Endothelial cell of umbilical vein (primary cell): Measurements from ENCODE around the gene CYP4X1. TPM values are rescaled to one million over a fixed set of nuclear protein-coding genes. Genes with fewer than 3 reads are reported as not detected.

ENCODE experiments used
- BruUV-seq: library from RNA; stranded (reverse); fragments of 400-500 nt; replicated peaks from 2 replicates; lab custom pipeline; 2021; lab: Mats Ljungman, UMichigan
- CTCF ChIA-PET: fragments of 300-600, 350-600 bp; sonication (Branson Sonifier 250); formaldehyde crosslinking; loops from one replicate; lab custom pipeline; 2021; ENCODE audit warnings: antibody characterized with exemption, inconsistent platforms; lab: Charles Lee
- POLR2A ChIA-PET: fragments of 300-600, 350-600 bp; sonication (Branson Sonifier 250); formaldehyde crosslinking; loops from one replicate; lab custom pipeline; 2021; ENCODE audit warnings: antibody characterized with exemption, inconsistent platforms; lab: Charles Lee
- DNase-seq: peaks from one replicate; pipeline ENCODE4 v3.0.0-alpha.2; 2011; ENCODE audit warnings: low read depth, low spot score
- FAIRE-seq: peaks from 2 replicates; lab custom pipeline; 2011; peaks lifted over from hg19 to GRCh38; lab: Jason Lieb, UNC
- H2AFZ ChIP-seq: 2 replicates; pipeline ENCODE4 v1.6.0; 2012; ENCODE audit warnings: low read depth, low read length, control low read depth, inconsistent platforms
- H3K27ac ChIP-seq: 2 replicates; pipeline ENCODE4 v1.5.1; 2011; ENCODE audit warnings: low read depth, mild to moderate bottlenecking, control low read depth, low read length, moderate library complexity; ENCODE audit not compliant: insufficient read depth
- H3K27me3 ChIP-seq, 2 experiments: 2 replicates each; pipeline versions ENCODE4 v1.6.0 to v1.6.1; 2011; ENCODE audit warnings: low read length in 2 of 2, mixed read lengths in 1 of 2; ENCODE audit not compliant: control insufficient read depth in 2 of 2, insufficient read depth in 2 of 2
- H3K36me3 ChIP-seq, 2 experiments: 2 replicates in 1 of 2; 3 replicates in 1 of 2; pipeline ENCODE4 v1.5.1; 2011; ENCODE audit warnings: low read length in 2 of 2, mild to moderate bottlenecking in 1 of 2, moderate library complexity in 1 of 2; ENCODE audit not compliant: control insufficient read depth in 2 of 2, insufficient read depth in 2 of 2; ENCODE audit errors: extremely low read depth in 1 of 2
- H3K4me1 ChIP-seq: 3 replicates; pipeline ENCODE4 v1.5.1; 2011; ENCODE audit warnings: mild to moderate bottlenecking, low read length; ENCODE audit not compliant: control insufficient read depth, insufficient read depth; ENCODE audit errors: extremely low read depth
- H3K4me2 ChIP-seq: 2 replicates; pipeline ENCODE4 v1.6.1; 2011; ENCODE audit warnings: low read length, control low read depth, mixed read lengths; ENCODE audit not compliant: insufficient read depth
- H3K4me3 ChIP-seq, 3 experiments: fragments of 200-600 bp in 1 of 3; sonication (generic), shearing (Covaris generic) in 1 of 3; replicated peaks in 1 of 3; 2 replicates each; pipeline ENCODE4 v1.5.1; 2011 to 2016; ENCODE audit warnings: control low read depth in 3 of 3, low read length in 3 of 3, mild to moderate bottlenecking in 2 of 3, inconsistent platforms in 1 of 3, low read depth in 1 of 3, moderate library complexity in 1 of 3; ENCODE audit not compliant: insufficient read depth in 1 of 3
- H3K79me2 ChIP-seq: 2 replicates; pipeline ENCODE4 v1.6.0; 2012; ENCODE audit warnings: low read length, inconsistent platforms; ENCODE audit not compliant: control insufficient read depth, insufficient read depth
- H3K9ac ChIP-seq: replicated peaks from 2 replicates; pipeline ENCODE3; 2011; ENCODE audit warnings: low read length, control low read depth; ENCODE audit not compliant: insufficient read depth; ENCODE audit errors: extremely low read depth
- H3K9me1 ChIP-seq: replicated peaks from 3 replicates; pipeline ENCODE4 v1.6.0; 2011; ENCODE audit warnings: mild to moderate bottlenecking, low read length; ENCODE audit not compliant: control insufficient read depth, insufficient read depth; ENCODE audit errors: extremely low read depth
- H3K9me3 ChIP-seq: replicated peaks from 2 replicates; pipeline ENCODE4 v1.5.1; 2012; ENCODE audit warnings: low read length, inconsistent platforms; ENCODE audit not compliant: control insufficient read depth, insufficient read depth
- H4K20me1 ChIP-seq: replicated peaks from 2 replicates; pipeline ENCODE3; 2011; ENCODE audit warnings: mild to moderate bottlenecking, low read length; ENCODE audit not compliant: control insufficient read depth, insufficient read depth; ENCODE audit errors: extremely low read depth
- CTCF ChIP-seq, 2 donors: IDR thresholded peaks; 1 replicate in 1 of 2; 2 replicates in 1 of 2; pipeline ENCODE4 v1.5.1; 2011; ENCODE audit warnings: low read length in 2 of 2, mild to moderate bottlenecking in 2 of 2, moderate library complexity in 2 of 2, control low read depth in 1 of 2, inconsistent platforms in 1 of 2, low read depth in 1 of 2; ENCODE audit not compliant: insufficient read depth in 1 of 2; ENCODE audit errors: extremely low read depth in 1 of 2
- EZH2 ChIP-seq: IDR thresholded peaks from 2 replicates; pipeline ENCODE4 v1.6.1; 2012; ENCODE audit warnings: borderline replicate concordance, low read depth, mild to moderate bottlenecking, moderate library complexity, low read length, inconsistent platforms; ENCODE audit not compliant: severe bottlenecking
- FOS ChIP-seq: IDR thresholded peaks from 2 replicates; pipeline ENCODE4 v1.6.1; 2011; ENCODE audit warnings: mild to moderate bottlenecking, low read length, moderate library complexity, borderline replicate concordance; ENCODE audit not compliant: insufficient read depth
- GATA2 ChIP-seq: IDR thresholded peaks from 2 replicates; pipeline ENCODE4 v1.7.0; 2011; ENCODE audit warnings: low read depth, mild to moderate bottlenecking, moderate library complexity, mixed read lengths, low read length; ENCODE audit not compliant: insufficient read length, insufficient read depth
- JUN ChIP-seq: IDR thresholded peaks from 2 replicates; pipeline ENCODE4 v1.6.1; 2011; ENCODE audit warnings: borderline replicate concordance, low read depth; ENCODE audit not compliant: insufficient read length, insufficient read depth
- MAX ChIP-seq: IDR thresholded peaks from 2 replicates; pipeline ENCODE4 v1.6.1; 2011; ENCODE audit not compliant: insufficient read depth, insufficient read length
- MYC ChIP-seq: IDR thresholded peaks from one replicate; pipeline ENCODE4 v1.6.1; 2011; ENCODE audit warnings: mild to moderate bottlenecking, low read depth, low read length
- POLR2A ChIP-seq: IDR thresholded peaks from 2 replicates; pipeline ENCODE4 v1.6.1; 2012; ENCODE audit warnings: low read depth, mild to moderate bottlenecking, control low read depth, low read length
- POLR2AphosphoS5 ChIP-seq: IDR thresholded peaks from 2 replicates; pipeline ENCODE4 v1.6.1; 2012; ENCODE audit warnings: low read depth, mild to moderate bottlenecking, control low read depth, low read length, moderate library complexity; ENCODE audit not compliant: insufficient read depth
- dilution Hi-C: fragments of 300-500 bp; cut with MboI; formaldehyde crosslinking; loops from one replicate; pipeline ENCODE4 v1.15.0; 2019; ENCODE audit warnings: low sequenced_read_pairs; ENCODE audit not compliant: extremely low pct_ligation_motif_present
- intact Hi-C: fragments of 100-400 bp; cut with micrococcal nuclease; formaldehyde crosslinking; loops from one replicate; pipeline ENCODE4 v1.10.0; 2022
- polyA plus RNA-seq, 4 experiments: library from polyadenylated mRNA; depleted of rRNA in 3 of 4; stranded (reverse) in 3 of 4; unstranded in 1 of 4; fragments of >200 nt; gene quantifications; 2 replicates each; pipeline versions ENCODE4 v1.2.1 to v1.2.3, GENCODE V29; 2011 to 2012; ENCODE audit warnings: missing spikeins in 1 of 4
- total RNA-seq: library from RNA; stranded (reverse); gene quantifications from 2 replicates; pipeline ENCODE4 v1.2.3, GENCODE V29; 2021

Gene CYP4X1
- total and polyA plus RNA-seq, 2 donors (not counting 3 experiments of a cell fraction or from before 2014, with no cell fraction given), result 2.4 to 3.7 TPM

- no TSS peak for BruUV-seq
- intact Hi-C loops (no loop called here), dilution Hi-C loops (no loop called here)
- H3K9me1 ChIP-seq, result no peaks in the 10 kb centered on the region
- H3K9me3 ChIP-seq, result no peaks in the 10 kb centered on the region
- DNase-seq, result no peak
- TF ChIP-seq JUN, result no peak
- no peak for TF ChIP-seq POLR2AphosphoS5
- no peak for TF ChIP-seq FOS
- no peak for TF ChIP-seq EZH2
- no peak for TF ChIP-seq GATA2
- no peak for TF ChIP-seq POLR2A
- TF ChIP-seq CTCF (IDR thresholded peaks at IDR 0.05; ENCODE audit: extremely low read depth in 1 of 2, insufficient read depth in 1 of 2, low read depth in 1 of 2, low read length in 2 of 2), result no peak
- no peak for TF ChIP-seq MYC
- no peak for TF ChIP-seq MAX
- no peaks in the 10 kb centered on the region for H3K79me2 ChIP-seq
- H3K27me3 ChIP-seq, result peaks cover 0 to 4% of the 10 kb centered on the region in 2 experiments
- H3K9ac ChIP-seq, result no peak overlapping the region
- no peaks in the 10 kb centered on the region for H3K4me1 ChIP-seq
- POLR2A ChIA-PET, result no interaction called here
- no peak overlapping the region for H2AFZ ChIP-seq
- no peak overlapping the region for H3K4me3 ChIP-seq
- FAIRE-seq, result no peak
- H3K27ac ChIP-seq, result no peak overlapping the region
- H3K4me2 ChIP-seq, result no peak overlapping the region
- H3K36me3 ChIP-seq, result no peaks in the 10 kb centered on the region
- CTCF ChIA-PET, result no interaction called here
- H4K20me1 ChIP-seq, result no peaks in the 10 kb centered on the region
These were observed 35.9 kb downstream of the CYP4X1 start for GRCh38 chr1:47059376-47059775.
